Neutrophil (primary cell): ENCODE results near the gene VTI1A.
"Not testable (repeated sequence)": the region's sequence is repeated elsewhere in the genome, so short reads cannot be mapped to it uniquely, and the experiment has no call there.

ENCODE experiments used
- H3K27ac ChIP-seq: fragments of 200-600 bp; sonication (generic); 2 replicates; pipeline ENCODE4 v1.5.1; 2016; ENCODE audit warnings: mild to moderate bottlenecking, moderate library complexity
- H3K27me3 ChIP-seq: fragments of 200-600 bp; sonication (generic); 2 replicates; pipeline ENCODE4 v1.6.0; 2016; ENCODE audit warnings: mild to moderate bottlenecking
- H3K36me3 ChIP-seq: fragments of 200-600 bp; sonication (generic); 2 replicates; pipeline ENCODE4 v1.5.1; 2017
- H3K4me1 ChIP-seq, 2 experiments: fragments of 200-600 bp in 1 of 2; sonication (generic) in 1 of 2; 1 replicate in 1 of 2; 2 replicates in 1 of 2; pipeline versions ENCODE4 v1.5.1 to v1.6.1; 2013 to 2016; ENCODE audit warnings: low read depth in 1 of 2, low read length in 1 of 2, mild to moderate bottlenecking in 1 of 2, moderate library complexity in 1 of 2; ENCODE audit not compliant: control insufficient read depth in 1 of 2, insufficient read depth in 1 of 2
- H3K4me3 ChIP-seq, 2 experiments: fragments of 200-600 bp in 1 of 2; sonication (generic) in 1 of 2; 1 replicate in 1 of 2; 2 replicates in 1 of 2; pipeline ENCODE4 v1.5.1; 2013 to 2016; ENCODE audit warnings: low read depth in 1 of 2, low read length in 1 of 2, mild to moderate bottlenecking in 1 of 2, moderate library complexity in 1 of 2
- H3K9me3 ChIP-seq: fragments of 200-600 bp; sonication (generic); 2 replicates; pipeline ENCODE4 v1.5.1; 2016
- CTCF ChIP-seq: fragments of 200-600 bp; sonication (generic); IDR thresholded peaks from 2 replicates; pipeline ENCODE4 v1.5.1; 2016; ENCODE audit warnings: antibody characterized with exemption

VTI1A gene

DNA sequence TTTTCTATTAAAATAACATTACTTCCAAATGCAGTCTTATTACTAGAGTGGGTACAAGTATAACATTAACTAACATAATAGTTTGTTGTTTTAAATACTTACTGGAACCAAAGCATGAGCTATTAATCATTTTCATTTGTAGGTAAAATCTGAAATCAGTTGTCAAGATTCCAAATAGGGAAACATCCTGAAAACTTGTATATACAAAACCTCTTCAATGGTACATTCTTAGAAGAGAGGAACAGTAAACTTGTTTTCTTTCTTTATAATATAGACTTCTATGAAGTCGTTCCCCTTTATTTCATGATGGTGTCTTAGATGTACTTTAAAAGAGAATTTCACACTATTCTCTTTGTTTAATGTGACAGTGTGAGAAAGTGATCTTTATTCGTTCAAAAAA, 85.9 kb downstream of the VTI1A start:
- no peaks in the 10 kb centered on the region for H3K9me3 ChIP-seq
- no peaks in the 10 kb centered on the region for H3K4me1 ChIP-seq
- no peak overlapping the region for H3K27ac ChIP-seq
- no peak for TF ChIP-seq CTCF
- no peak overlapping the region for H3K4me3 ChIP-seq
- no peaks in the 10 kb centered on the region for H3K27me3 ChIP-seq
- H3K36me3 ChIP-seq = peaks cover 11% of the 10 kb centered on the region

DNA sequence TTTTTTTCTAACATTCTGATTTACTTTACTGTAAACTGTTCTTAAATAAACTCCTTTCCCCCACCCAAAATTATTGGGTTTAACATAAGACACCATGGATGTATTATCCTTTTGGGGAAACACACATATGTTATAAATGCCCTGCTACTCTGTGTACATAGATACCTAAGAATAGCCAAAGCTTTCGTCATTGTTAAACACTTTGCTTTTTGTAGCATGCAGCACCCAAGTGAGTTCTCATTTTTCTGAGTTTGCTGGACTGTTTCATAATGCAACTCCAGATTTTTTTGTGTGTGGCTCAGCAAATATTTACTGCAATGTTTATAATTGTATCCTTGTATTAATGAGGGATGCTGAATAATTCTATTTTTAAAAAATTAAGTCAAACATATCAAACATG, 86.9 kb downstream of the VTI1A start:
- no peak for TF ChIP-seq CTCF
- no peak overlapping the region for H3K27ac ChIP-seq
- H3K36me3 ChIP-seq = peaks cover 17% of the 10 kb centered on the region
- H3K27me3 ChIP-seq = no peaks in the 10 kb centered on the region
- no peaks in the 10 kb centered on the region for H3K9me3 ChIP-seq
- no peaks in the 10 kb centered on the region for H3K4me1 ChIP-seq
- H3K4me3 ChIP-seq = no peak overlapping the region

- no peaks in the 10 kb centered on the region for H3K27me3 ChIP-seq
- H3K27ac ChIP-seq = no peak overlapping the region
- H3K4me1 ChIP-seq = no peaks in the 10 kb centered on the region
- H3K9me3 ChIP-seq = no peaks in the 10 kb centered on the region
- no peak for TF ChIP-seq CTCF
- peaks cover 17% of the 10 kb centered on the region for H3K36me3 ChIP-seq
- H3K4me3 ChIP-seq = no peak overlapping the region
These were observed 88.5 kb downstream of the VTI1A start for GRCh38 chr10:112535531-112535951.

DNA sequence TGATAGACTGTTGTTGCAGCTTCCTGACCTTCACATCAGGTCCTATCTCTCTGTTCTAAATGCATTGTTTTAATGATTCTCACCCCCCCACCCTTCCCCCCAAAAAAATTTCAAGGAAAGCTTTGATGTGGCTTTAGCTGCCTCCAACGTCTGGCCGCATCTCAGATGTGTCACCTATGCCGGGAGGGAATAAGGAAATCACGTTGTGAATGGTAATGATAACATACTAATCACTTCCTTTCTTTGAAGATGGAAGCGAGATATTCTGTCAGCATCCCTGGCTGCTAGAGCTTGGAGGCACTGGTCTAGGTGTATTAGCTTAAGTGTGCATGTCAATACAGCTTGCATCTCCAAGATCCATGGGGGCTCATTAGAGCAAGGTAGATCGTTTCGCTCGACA, 89.6 kb downstream of the VTI1A start:
- Histone ChIP-seq H3K9me3 (no peaks in the 10 kb centered on the region), H3K27me3 (no peaks in the 10 kb centered on the region), H3K4me3 (no peak overlapping the region), H3K4me1 (no peaks in the 10 kb centered on the region), H3K36me3 (peaks cover 12% of the 10 kb centered on the region), H3K27ac (no peak overlapping the region)
- TF ChIP-seq CTCF = no peak

DNA sequence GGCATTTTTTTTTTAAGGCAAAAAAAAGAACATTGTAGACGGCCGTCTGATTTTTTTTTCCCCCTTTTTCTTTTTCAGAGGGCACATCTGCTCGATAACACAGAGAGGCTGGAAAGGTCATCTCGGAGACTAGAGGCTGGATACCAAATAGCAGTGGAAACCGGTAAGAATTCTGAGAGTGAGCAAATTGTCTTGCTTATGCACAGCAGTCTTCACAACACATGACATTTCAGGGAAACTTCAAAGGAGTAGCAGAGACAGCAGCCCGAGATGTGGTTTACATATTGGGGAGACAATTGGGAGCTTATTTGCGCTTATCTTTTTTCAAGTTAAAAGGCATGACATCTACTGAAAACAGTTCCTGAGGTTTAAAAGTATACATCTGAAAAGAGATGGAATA, 91.2 kb downstream of the VTI1A start:
- no peaks in the 10 kb centered on the region for H3K4me1 ChIP-seq
- H3K4me3 ChIP-seq = no peak overlapping the region
- peaks cover 18% of the 10 kb centered on the region for H3K36me3 ChIP-seq
- no peak overlapping the region for H3K27ac ChIP-seq
- no peak for TF ChIP-seq CTCF
- no peaks in the 10 kb centered on the region for H3K27me3 ChIP-seq
- no peaks in the 10 kb centered on the region for H3K9me3 ChIP-seq

DNA sequence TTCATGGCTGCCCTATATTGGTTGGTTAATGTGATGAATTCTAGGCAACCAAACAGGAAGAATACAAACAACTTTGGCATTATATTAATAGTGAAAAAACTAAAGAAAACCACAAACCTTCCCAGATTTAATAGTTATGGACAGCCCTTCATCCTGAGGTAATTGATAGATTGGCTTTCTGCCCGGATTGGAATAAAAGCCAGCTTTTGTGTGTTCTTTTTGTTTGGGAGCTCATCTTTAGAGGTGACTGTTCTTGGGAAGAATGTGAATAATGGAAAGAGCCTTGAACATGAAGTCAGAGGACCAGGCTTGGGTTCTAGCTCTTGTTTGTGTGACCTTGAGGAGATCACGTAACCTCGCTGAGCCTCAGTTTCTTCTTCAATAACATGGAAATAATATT, 92.3 kb downstream of the VTI1A start:
- H3K9me3 ChIP-seq = no peaks in the 10 kb centered on the region
- H3K4me1 ChIP-seq = no peaks in the 10 kb centered on the region
- H3K4me3 ChIP-seq = no peak overlapping the region
- no peak for TF ChIP-seq CTCF
- H3K27ac ChIP-seq = no peak overlapping the region
- no peaks in the 10 kb centered on the region for H3K27me3 ChIP-seq
- H3K36me3 ChIP-seq = peaks cover 18% of the 10 kb centered on the region

GRCh38 chr10:112542823-112543222, 95.8 kb downstream of the VTI1A start:
- not testable (repeated sequence) for H3K4me1 ChIP-seq, H3K9me3 ChIP-seq, H3K27ac ChIP-seq, H3K4me3 ChIP-seq, H3K27me3 ChIP-seq
- peaks cover 18% of the 10 kb centered on the region for H3K36me3 ChIP-seq
